ENCODE data around the gene KLF12.

The KLF12 gene

DNA sequence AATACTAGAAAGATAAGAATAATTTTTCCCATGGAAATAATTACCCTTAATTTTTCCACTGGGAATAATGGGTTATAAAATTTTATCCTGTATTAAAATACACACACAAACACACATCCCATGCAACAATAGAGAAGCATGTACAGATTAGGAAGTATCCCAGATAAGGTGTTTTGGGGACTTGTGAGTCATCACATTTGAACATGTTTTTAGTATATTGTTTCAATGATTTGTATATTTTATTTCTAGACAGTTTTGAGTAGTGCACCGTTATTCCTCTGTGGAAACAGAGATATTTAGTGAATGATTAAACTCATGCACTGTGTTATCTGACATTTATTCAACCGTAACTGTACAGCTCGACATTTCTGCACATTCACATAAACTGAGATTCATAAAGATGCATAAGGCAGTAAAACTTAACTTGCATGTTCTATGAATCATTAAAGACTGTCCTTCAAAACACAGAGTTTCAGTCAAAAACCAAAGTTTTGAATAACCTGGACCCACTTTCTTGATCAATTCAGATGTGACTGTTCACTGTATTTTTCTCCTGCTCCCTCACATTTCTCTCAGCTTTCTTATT, 30.1 kb downstream of the KLF12 start:
- Mint-ChIP-seq H3K36me3 (peaks cover 16% of the 10 kb centered on the region), H3K4me1 (peaks cover 34% of the 10 kb centered on the region), H3K27ac (no peak overlapping the region), H3K4me3 (no peak overlapping the region), H3K9me3 (peaks cover 7% of the 10 kb centered on the region), H3K27me3 (no peaks in the 10 kb centered on the region)
- DNase-seq (ENCODE audit: low spot score in 2 of 2) = no peak
- no peak for ATAC-seq (ENCODE audit: low read depth)

DNA sequence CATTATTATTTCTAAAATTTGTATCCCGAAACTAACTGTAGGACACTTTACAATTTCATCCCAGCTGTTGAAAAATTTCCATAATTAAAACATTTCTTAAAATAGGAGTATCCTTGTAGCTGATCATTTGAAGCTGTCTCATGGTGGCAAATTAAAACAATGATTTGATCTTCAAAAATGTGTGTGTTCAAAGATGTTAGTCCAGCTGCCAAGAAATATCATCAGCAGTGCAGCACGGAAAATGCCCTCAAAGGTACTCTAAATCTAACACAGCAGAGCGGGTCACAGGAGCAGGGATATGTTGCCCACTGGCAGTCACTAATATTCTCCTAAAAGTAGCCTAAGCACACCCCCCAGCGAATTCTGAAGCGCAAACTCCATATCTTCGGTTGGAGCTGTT, 31.0 kb downstream of the KLF12 start:
- peaks cover 14% of the 10 kb centered on the region for H3K36me3 Mint-ChIP-seq
- H3K27ac Mint-ChIP-seq = no peak overlapping the region
- H3K27me3 Mint-ChIP-seq = no peaks in the 10 kb centered on the region
- ATAC-seq (ENCODE audit: low read depth) (no peak), DNase-seq (ENCODE audit: low spot score in 2 of 2) (no peak)
- peaks cover 31% of the 10 kb centered on the region for H3K4me1 Mint-ChIP-seq
- no peak overlapping the region for H3K4me3 Mint-ChIP-seq
- H3K9me3 Mint-ChIP-seq = peaks cover 5% of the 10 kb centered on the region

DNA sequence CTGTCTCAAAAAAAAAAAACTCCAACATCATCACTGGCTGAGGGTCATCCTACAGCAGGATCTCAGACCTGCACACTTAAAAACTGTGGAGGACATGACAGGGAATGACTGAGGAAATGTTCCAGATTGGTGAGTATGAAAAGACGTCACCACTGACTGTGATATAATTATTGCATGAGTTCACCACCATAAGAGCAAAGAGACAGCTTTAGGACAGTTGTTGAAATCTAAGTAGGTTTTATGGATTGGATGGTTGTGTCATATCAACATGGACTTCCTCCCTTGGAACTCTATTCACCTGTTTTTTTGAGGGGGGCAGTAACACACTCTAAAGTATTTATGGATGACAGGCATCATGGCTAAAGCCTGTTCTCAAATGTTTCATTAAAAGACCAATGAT, 31.5 kb downstream of the KLF12 start:
- Mint-ChIP-seq H3K27me3 (no peaks in the 10 kb centered on the region), H3K36me3 (peaks cover 14% of the 10 kb centered on the region), H3K4me1 (peaks cover 35% of the 10 kb centered on the region), H3K27ac (no peak overlapping the region), H3K4me3 (no peak overlapping the region), H3K9me3 (peaks cover 5% of the 10 kb centered on the region)
- DNase-seq (ENCODE audit: low spot score in 2 of 2) = no peak
- no peak for ATAC-seq (ENCODE audit: low read depth)

DNA sequence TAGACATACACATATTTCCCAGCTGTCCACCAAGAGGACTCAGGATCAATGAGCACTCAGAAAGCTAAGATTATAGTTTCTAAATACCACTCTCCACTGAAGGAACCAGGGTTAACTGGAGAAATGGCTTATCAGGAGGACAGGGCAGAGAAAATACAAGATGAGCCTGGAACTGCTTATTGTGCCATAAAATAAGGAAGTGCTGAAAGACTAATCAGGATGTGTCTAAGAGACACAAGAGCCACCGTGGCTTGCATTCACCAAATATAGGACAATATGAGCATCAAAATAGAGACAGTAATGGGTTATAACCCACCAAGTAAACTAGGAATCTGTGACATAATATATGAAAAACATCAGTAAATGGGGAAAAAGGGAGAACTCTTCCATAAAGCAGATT, 32.8 kb downstream of the KLF12 start:
- H3K4me3 Mint-ChIP-seq = peak overlapping the region; percentile 45
- H3K36me3 Mint-ChIP-seq = peaks cover 11% of the 10 kb centered on the region
- peaks cover 3% of the 10 kb centered on the region for H3K9me3 Mint-ChIP-seq
- H3K27me3 Mint-ChIP-seq = no peaks in the 10 kb centered on the region
- peaks cover 37% of the 10 kb centered on the region for H3K4me1 Mint-ChIP-seq
- DNase-seq (ENCODE audit: low spot score in 2 of 2) (no peak), ATAC-seq (ENCODE audit: low read depth) (peak; percentile 37)
- peak overlapping the region; percentile 12 for H3K27ac Mint-ChIP-seq

DNA sequence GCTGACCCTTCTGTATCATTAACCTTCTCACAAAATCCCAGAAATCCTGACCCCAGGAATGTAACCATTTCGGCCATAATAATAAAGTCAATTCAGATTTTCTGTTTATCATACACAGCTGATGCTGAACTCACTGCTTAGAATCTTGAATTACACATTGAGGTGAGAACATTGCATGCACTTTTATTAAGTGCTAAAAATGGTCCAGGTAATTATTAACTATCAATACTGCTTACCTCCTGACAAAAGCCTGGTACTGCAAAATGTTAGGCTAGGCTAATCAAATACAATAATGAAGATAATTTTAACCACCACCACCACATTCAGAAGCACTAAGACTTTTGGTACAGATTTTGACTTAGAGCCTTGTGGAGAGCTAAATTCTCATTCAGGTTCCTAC, 36.1 kb downstream of the KLF12 start:
- peaks cover 11% of the 10 kb centered on the region for H3K36me3 Mint-ChIP-seq
- peak overlapping the region; percentile 69 for H3K27ac Mint-ChIP-seq
- DNase-seq (ENCODE audit: low spot score in 2 of 2) (no peak), ATAC-seq (ENCODE audit: low read depth) (no peak)
- no peaks in the 10 kb centered on the region for H3K27me3 Mint-ChIP-seq
- H3K4me3 Mint-ChIP-seq = no peak overlapping the region
- peaks cover 41% of the 10 kb centered on the region for H3K4me1 Mint-ChIP-seq
- H3K9me3 Mint-ChIP-seq = peaks cover 3% of the 10 kb centered on the region

DNA sequence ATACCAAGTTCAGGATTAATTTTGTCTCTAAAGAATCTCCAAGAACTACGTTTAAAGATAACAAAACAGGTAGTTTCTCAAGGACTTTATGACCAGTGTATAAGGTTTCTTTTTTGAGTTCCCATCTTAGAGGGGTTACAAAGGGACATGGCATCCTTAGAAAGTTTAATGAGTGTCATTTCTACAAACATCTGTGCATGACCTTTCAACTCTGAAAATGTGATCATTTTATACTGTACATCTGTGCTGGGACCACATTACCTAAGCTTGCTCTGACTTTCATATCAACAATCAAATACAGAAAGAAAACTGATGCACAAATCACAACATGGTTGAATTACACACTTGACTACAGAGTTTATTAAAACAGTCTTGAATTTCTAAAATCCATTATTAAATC, 37.1 kb downstream of the KLF12 start:
- Mint-ChIP-seq H3K9me3 (peaks cover 3% of the 10 kb centered on the region), H3K36me3 (peaks cover 9% of the 10 kb centered on the region), H3K4me3 (no peak overlapping the region), H3K4me1 (peaks cover 42% of the 10 kb centered on the region), H3K27ac (peak overlapping the region; percentile 63), H3K27me3 (no peaks in the 10 kb centered on the region)
- DNase-seq (ENCODE audit: low spot score in 2 of 2) (no peak), ATAC-seq (ENCODE audit: low read depth) (no peak)

DNA sequence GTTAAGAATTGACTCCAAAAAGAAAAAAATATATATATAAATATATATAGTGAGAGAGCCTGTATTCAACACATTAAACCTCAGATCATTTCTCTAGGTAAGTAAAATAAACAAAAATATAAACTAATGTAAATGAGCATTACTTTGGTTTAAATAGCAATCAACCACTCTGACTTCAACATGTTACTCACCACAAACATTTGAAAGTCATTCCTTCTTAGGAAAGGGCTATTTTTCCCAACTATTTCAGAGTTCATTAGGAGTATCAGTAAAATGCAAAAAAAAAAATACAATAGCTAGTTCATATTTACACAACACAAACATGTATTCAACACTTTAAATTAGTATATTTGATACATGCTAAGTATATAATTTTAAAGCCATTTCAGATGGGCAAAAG, 40.5 kb downstream of the KLF12 start:
- Mint-ChIP-seq H3K27ac (no peak overlapping the region), H3K27me3 (no peaks in the 10 kb centered on the region), H3K4me1 (peaks cover 38% of the 10 kb centered on the region), H3K9me3 (no peaks in the 10 kb centered on the region), H3K4me3 (no peak overlapping the region), H3K36me3 (peaks cover 4% of the 10 kb centered on the region)
- DNase-seq (ENCODE audit: low spot score in 2 of 2) (no peak), ATAC-seq (ENCODE audit: low read depth) (no peak)

DNA sequence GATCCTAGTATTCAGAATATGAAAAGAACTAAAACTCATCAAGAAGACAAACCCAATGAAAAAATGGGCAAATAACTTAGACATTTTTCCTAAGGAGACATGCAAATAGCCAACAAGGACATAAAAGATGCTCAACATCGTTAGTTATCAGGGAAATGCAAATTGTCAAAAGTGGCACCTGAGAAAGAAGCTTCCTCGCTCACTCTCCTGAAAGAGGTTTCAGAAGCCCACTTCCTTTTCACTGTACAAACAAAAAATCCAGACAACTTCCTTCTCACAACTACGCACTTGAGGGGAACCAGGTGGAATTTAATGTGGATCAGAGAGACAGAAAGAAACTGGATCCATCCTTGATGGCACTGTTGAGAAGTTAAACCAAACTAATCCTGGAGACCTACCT, 41.5 kb downstream of the KLF12 start:
- Mint-ChIP-seq H3K4me1 (peaks cover 37% of the 10 kb centered on the region), H3K27me3 (no peaks in the 10 kb centered on the region), H3K36me3 (peaks cover 4% of the 10 kb centered on the region), H3K27ac (peak overlapping the region; percentile 88), H3K4me3 (peak overlapping the region; percentile 68), H3K9me3 (no peaks in the 10 kb centered on the region)
- peak; percentile 38 for ATAC-seq (ENCODE audit: low read depth)
- no peak for DNase-seq (ENCODE audit: low spot score in 2 of 2)

DNA sequence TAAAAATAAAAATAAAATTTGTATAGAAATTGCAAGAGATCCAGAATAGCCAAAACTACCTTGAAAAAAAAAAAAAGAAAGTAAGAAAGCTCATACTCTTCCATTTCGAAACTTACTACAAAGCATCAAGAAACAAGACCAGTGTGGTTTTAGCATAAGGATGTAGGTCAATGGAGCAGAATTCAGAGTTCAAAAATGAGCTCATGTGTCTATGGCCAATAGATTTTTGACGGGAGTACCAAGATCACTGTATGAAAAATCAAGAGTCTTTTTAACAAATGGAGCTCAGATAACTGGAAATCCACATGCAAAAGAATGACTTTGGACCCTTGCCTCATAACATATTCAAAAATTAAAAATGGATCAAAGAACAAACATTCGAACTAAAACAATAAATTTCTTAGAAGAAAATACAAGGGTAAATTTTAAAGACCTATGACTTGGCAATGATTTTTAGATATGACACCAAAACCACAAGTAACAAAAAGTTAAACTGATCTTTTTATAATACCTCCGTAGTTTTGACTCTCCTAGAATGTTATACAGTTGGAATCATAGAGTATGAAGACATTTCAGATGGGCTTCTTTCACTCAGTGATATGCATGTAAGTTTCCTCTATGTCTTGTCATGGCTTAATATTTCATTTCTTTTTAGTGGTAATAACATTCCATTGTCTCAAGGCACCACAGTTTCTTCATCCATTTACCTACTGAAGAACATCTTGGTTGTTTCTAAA, 43.2 kb downstream of the KLF12 start:
- Mint-ChIP-seq H3K4me3 (no peak overlapping the region), H3K27ac (peak overlapping the region; percentile 51), H3K9me3 (no peaks in the 10 kb centered on the region), H3K27me3 (no peaks in the 10 kb centered on the region), H3K36me3 (peaks cover 10% of the 10 kb centered on the region), H3K4me1 (peaks cover 33% of the 10 kb centered on the region)
- no peak for DNase-seq (ENCODE audit: low spot score in 2 of 2)
- ATAC-seq (ENCODE audit: low read depth) = no peak

DNA sequence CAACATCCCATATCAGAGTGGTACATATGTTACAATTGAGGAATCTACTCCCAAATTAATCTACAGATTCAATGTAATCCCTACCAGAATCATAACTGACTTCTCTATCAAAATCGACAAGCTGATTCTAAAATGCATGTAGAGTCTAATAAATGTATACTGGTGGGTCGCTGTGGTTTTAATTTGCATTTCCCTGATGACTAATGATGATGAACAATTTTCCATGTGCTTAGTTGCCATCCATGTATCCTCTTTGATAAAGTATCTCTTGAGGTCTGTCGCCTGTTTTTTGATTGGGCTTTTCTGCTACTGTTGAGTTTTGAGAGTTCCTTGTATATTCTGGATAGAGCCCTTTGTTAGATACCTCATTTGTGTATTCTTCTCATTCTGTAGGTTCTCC, 43.8 kb downstream of the KLF12 start:
- Mint-ChIP-seq H3K27ac (peak overlapping the region; percentile 26), H3K36me3 (peaks cover 10% of the 10 kb centered on the region), H3K27me3 (no peaks in the 10 kb centered on the region), H3K4me1 (peaks cover 30% of the 10 kb centered on the region), H3K9me3 (no peaks in the 10 kb centered on the region), H3K4me3 (no peak overlapping the region)
- no peak for DNase-seq (ENCODE audit: low spot score in 2 of 2)
- no peak for ATAC-seq (ENCODE audit: low read depth)

DNA sequence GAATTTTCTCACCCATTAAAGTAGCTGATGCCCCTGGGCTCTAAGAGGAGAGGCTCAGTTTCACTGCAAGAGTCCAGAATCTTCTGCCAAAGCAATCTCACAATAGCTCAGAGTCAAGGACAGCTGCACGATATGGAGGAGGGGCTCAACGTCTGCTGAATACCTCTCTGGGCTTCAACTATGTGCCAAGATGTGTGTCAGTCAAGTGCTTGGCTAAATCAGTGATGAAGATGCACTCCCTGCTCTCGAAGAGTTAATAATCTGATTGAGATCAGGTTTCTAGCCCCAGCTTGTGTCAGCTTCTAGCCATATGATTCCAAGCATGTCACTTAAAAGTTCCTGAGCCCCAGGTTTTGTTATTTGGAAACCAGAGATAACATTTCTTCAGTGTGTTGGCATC, 46.8 kb downstream of the KLF12 start:
- Mint-ChIP-seq H3K9me3 (no peaks in the 10 kb centered on the region), H3K27ac (no peak overlapping the region), H3K4me1 (peaks cover 44% of the 10 kb centered on the region), H3K27me3 (no peaks in the 10 kb centered on the region), H3K4me3 (no peak overlapping the region), H3K36me3 (peaks cover 16% of the 10 kb centered on the region)
- ATAC-seq (ENCODE audit: low read depth) (no peak), DNase-seq (ENCODE audit: low spot score in 2 of 2) (no peak)
